Urothelium cell line (cell line): ENCODE data around the gene NTRK3.
A peak's percentile ranks its signal among the peaks of the same experiment; 100 is the strongest.
"Not testable (repeated sequence)": the region's sequence is repeated elsewhere in the genome, so short reads cannot be mapped to it uniquely, and the experiment has no call there.

Source experiments
- DNase-seq: peaks from one replicate; pipeline ENCODE4 v3.0.0; 2011; ENCODE audit warnings: low spot score, mixed read lengths
- FAIRE-seq: peaks from 2 replicates; lab custom pipeline; 2011; peaks lifted over from hg19 to GRCh38; lab: Jason Lieb, UNC

NTRK3 gene

GRCh38 chr15:88042047-88042446, 214.5 kb downstream of the NTRK3 start:
- FAIRE-seq (no peak), DNase-seq (no peak)

DNA sequence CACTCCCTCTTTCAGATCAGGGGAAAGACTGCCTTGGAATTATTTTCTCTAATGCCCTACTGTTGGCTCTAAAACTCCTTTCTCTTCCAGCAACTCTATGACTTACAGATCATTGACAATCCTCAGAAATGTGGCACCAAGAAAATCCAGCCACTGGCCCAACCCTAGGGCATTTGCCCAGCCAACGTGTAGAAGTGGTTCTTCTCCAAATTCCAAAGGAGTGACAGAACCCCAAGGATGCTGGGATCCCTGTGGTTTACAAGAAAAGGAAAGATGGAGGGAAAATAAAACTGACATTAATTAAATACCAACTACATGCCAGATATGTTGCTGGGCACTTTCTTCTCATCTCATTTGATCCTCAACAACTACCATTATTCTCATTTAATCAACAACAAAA, 216.0 kb downstream of the NTRK3 start:
- FAIRE-seq (no peak), DNase-seq (no peak)

GRCh38 chr15:88038261-88038660, 218.3 kb downstream of the NTRK3 start:
- no peak for DNase-seq

DNA sequence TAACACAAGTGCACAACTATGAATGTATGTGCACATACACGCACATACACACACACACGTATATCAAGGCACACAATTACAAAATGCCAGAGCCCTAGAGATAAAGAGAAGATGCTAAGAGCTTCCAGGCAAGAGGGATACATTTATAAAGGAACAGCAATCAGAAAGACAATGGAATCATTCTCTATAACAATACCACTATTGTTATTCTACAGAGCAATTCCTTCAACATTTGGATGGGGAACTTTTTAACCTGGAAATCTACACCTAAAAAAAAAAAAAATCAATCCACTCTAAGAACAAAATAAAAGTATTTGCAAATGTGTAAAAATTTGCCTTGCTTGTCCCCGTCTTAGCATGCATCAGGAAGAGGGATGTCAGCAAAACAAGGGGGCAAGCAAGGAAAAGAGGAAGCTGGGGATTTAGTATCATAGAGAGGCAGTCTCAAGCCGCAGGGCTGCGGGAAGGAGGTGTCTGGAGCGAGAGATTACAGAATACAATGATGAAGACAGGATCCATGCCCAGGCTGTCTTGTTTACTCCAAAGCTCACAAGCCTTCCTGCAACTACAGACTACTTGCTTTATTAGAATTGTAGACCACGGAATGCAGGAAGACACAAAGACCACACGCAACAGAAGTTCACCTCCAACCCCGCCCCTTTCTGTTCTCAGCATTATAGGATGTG, 220.2 kb downstream of the NTRK3 start:
- FAIRE-seq (peak; percentile 23), DNase-seq (peak; percentile 25)

More at GRCh38 chr15:88038261-88038660, 218.3 kb downstream of the NTRK3 start:
- FAIRE-seq: no peak

GRCh38 chr15:88035381-88035780, 221.2 kb downstream of the NTRK3 start:
- no peak for DNase-seq
- no peak for FAIRE-seq

GRCh38 chr15:88033421-88033820, 223.1 kb downstream of the NTRK3 start:
- DNase-seq, FAIRE-seq: not testable (repeated sequence)

- peak; percentile 67 for FAIRE-seq
- no peak for DNase-seq
These were observed 223.8 kb downstream of the NTRK3 start for GRCh38 chr15:88032787-88033186.

GRCh38 chr15:88031461-88031860, 225.1 kb downstream of the NTRK3 start:
- FAIRE-seq (no peak), DNase-seq (no peak)

GRCh38 chr15:88029696-88030095, 226.8 kb downstream of the NTRK3 start:
- FAIRE-seq (no peak), DNase-seq (no peak)

DNA sequence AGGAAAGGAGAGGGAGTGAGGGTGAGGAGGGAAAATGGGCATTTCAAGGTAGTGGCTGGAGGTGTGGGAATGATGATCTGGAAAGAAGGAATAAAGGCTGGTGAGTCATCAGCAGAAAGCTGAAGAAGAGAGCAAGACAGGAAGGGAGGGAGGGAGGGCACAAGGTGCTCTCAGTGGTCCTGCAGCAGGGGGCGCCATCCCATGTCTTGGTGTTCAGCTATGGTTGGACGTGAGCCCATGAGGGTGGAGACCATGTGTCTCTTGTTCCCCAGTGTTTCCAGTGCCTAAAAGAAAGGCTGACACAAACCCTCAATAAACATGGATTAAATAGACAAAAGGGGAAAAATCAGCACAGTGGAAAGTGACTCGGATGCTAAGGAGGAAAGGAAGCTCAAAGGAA, 228.5 kb downstream of the NTRK3 start:
- FAIRE-seq (no peak), DNase-seq (no peak)

GRCh38 chr15:88023914-88024313, 232.6 kb downstream of the NTRK3 start:
- FAIRE-seq: no peak
- DNase-seq: no peak

- DNase-seq (no peak), FAIRE-seq (no peak)
These were observed 233.8 kb downstream of the NTRK3 start for GRCh38 chr15:88022716-88023115.

DNA sequence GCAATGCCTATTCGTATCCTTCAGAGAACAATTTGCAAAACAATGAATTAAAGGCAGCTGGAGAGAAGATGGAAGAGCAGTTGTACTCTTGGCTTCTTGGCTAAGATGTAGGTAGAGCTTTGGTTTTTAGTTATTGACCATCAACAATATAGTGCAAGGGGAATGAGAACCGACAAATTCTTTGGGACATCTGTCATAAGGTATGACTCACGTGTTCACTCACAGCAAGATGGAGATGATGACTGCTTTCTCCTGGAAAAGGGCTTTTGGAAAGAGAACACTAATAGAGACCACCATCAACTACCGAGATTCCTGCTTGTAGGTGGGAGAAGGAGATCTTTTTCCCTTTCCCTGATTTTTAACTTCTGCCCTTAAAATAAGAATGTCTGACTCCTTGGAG, 234.9 kb downstream of the NTRK3 start:
- DNase-seq (peak; percentile 44), FAIRE-seq (no peak)

- DNase-seq: no peak
- FAIRE-seq: no peak
These were observed 235.7 kb downstream of the NTRK3 start for GRCh38 chr15:88020806-88021205.

DNA sequence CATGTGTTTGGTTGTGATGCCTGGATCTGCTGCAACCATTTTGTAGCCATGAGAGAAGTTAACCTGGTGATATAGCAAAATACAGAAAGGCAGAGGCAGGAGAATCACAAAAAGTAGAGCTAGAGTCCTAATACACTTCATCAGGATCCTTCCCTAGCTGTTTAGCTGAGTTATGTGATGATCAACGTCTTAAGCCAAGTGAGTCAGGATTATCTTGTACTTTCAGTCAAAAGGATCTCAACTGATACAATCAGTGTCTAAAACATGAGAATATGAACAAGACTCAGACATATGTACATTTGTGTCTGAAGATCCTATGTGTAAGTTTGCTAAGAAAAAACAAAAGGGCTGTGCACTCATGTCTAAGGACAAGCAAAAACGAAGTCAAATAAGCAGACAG, 236.9 kb downstream of the NTRK3 start:
- DNase-seq (no peak), FAIRE-seq (no peak)

DNA sequence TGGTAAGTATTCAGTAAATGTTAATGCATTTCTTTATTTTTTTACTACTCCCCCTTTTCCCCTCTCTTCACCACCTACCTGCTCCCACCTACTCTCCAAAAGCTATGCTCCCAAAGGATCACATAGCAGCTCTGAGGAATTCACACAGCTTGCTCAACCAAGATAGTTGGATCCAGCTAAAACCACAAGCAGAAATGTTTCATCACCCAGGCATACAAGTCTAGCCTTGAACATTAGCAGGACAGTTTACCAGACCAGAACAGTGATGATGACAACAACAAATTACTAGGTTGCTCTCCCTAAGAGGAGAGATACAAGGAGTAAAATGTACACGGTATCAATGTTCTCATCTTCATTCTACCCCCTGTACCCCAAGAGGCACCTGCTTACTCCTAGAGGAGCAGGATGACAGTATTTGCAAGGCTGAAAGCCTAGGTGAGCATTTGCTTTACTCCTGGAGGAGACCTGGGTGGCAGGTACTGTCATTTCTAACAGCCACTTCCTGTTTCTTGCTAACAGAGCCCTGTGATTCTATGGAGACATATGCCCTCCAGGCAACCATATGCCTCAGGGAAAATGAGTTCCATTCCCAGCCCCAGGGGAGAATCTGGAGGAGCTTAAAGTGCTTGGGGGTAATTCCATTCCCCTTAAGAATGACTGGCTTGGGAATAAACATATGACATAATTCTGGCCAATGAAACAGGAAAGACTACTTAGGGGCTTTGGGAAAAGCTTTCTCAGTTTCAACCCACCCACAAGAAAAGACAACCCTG, 237.5 kb downstream of the NTRK3 start:
- FAIRE-seq (peak; percentile 68), DNase-seq (no peak)

GRCh38 chr15:88017753-88018152, 238.8 kb downstream of the NTRK3 start:
- DNase-seq: no peak
- FAIRE-seq: no peak

GRCh38 chr15:88016406-88016805, 240.1 kb downstream of the NTRK3 start:
- FAIRE-seq (no peak), DNase-seq (no peak)

GRCh38 chr15:88015228-88015860, 241.2 kb downstream of the NTRK3 start:
- no peak for FAIRE-seq
- DNase-seq: no peak

DNA sequence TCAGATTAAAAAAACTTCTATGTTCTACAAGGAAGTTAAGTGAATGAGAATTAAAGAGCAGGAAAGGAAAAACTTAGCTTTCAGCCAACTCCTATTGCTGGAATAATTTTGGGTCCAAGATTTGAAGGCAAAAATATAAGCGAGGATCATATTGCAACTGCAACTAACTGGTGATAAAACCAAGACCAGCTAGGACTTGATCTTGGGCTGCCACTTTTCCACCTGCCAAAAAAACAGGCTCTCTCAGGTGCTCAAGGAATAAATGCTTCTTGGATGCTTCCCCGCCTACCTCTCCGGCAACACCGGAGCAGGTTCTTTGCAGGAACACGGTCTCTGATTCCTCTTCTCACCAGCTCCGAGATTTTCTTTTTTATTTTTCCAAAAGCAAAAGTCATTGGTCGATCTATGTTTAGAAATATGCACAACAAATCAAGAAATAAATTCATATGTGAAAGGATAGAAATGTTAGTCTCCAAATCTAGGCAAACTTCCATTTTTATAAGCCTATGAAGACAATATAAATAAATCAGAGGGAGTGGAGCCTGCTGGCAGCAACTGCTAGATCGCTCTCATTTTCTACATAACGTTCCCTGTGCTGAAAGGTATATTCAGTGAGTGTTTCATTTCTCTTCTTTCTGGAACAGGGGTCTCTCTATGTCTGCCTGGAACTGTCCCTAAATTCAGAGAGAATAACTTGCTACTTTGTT, 241.9 kb downstream of the NTRK3 start:
- DNase-seq (no peak), FAIRE-seq (no peak)

- no peak for FAIRE-seq
- DNase-seq: no peak
These were observed 243.4 kb downstream of the NTRK3 start for GRCh38 chr15:88013111-88013510.
